ENCODE measurements around the gene GRB7.
"Not testable (repeated sequence)": the region's sequence is repeated elsewhere in the genome, so short reads cannot be mapped to it uniquely, and the experiment has no call there.

The GRB7 gene

GRCh38 chr17:39709998-39710964 is 27.5 kb upstream of the GRB7 start:
- no peak for DNase-seq (ENCODE audit: low spot score)

- DNase-seq (ENCODE audit: low spot score) = not testable (repeated sequence)
Observed at GRCh38 chr17:39711071-39711470, 26.7 kb upstream of the GRB7 start.

GRCh38 chr17:39711851-39712250 is 25.9 kb upstream of the GRB7 start:
- no peak for DNase-seq (ENCODE audit: low spot score)

GRCh38 chr17:39714234-39714633 is 23.5 kb upstream of the GRB7 start:
- no peak for DNase-seq (ENCODE audit: low spot score)

- no peak for DNase-seq (ENCODE audit: low spot score)
Observed at GRCh38 chr17:39715375-39716072, 22.2 kb upstream of the GRB7 start.

- no peak for DNase-seq (ENCODE audit: low spot score)
Observed at GRCh38 chr17:39716073-39716818, 21.5 kb upstream of the GRB7 start.

GRCh38 chr17:39716879-39717536 is 20.7 kb upstream of the GRB7 start:
- no peak for DNase-seq (ENCODE audit: low spot score)

- no peak for DNase-seq (ENCODE audit: low spot score)
Observed at GRCh38 chr17:39717660-39718059, 20.1 kb upstream of the GRB7 start.

GRCh38 chr17:39719563-39720355 is 18.0 kb upstream of the GRB7 start:
- DNase-seq (ENCODE audit: low spot score) = no peak

GRCh38 chr17:39722104-39722503 is 15.6 kb upstream of the GRB7 start:
- no peak for DNase-seq (ENCODE audit: low spot score)

GRCh38 chr17:39722965-39723848 is 14.5 kb upstream of the GRB7 start:
- DNase-seq (ENCODE audit: low spot score) = no peak

- no peak for DNase-seq (ENCODE audit: low spot score)
Observed at GRCh38 chr17:39724731-39725130, 13.0 kb upstream of the GRB7 start.

GRCh38 chr17:39725923-39726322 is 11.8 kb upstream of the GRB7 start:
- not testable (repeated sequence) for DNase-seq (ENCODE audit: low spot score)

GRCh38 chr17:39726617-39727016 is 11.1 kb upstream of the GRB7 start:
- no peak for DNase-seq (ENCODE audit: low spot score)

GRCh38 chr17:39727556-39727955 is 10.2 kb upstream of the GRB7 start:
- DNase-seq (ENCODE audit: low spot score) = no peak

- no peak for DNase-seq (ENCODE audit: low spot score)
Observed at GRCh38 chr17:39729280-39729851, 8.4 kb upstream of the GRB7 start.

GRCh38 chr17:39730095-39730921 is 7.4 kb upstream of the GRB7 start, which contains the start of gene MIEN1:
Gene MIEN1, minus strand, starts transcription at chr17:39730532. Its CDS starts 37 bp downstream, at chr17:39730495.
- peak; percentile 96 for DNase-seq (ENCODE audit: low spot score)

GRCh38 chr17:39732586-39732985 is 5.2 kb upstream of the GRB7 start:
- DNase-seq (ENCODE audit: low spot score) = no peak

- DNase-seq (ENCODE audit: low spot score) = no peak
Observed at GRCh38 chr17:39735882-39736281, 1.9 kb upstream of the GRB7 start.

Measured in hepatic stellate cell (primary cell).